Peyer's patch (tissue), 4 donors: ENCODE measurements around the gene TEAD1.

Source experiments
- CTCF ChIP-seq, 6 experiments: fragments of 450-650 bp in 4 of 6; fragments of 200-600 bp in 2 of 6; sonication (generic) in 1 of 6; IDR thresholded peaks; one replicate each; pipeline ENCODE4 v1.5.1; 2017 to 2019; ENCODE audit warnings: antibody characterized with exemption in 6 of 6, mild to moderate bottlenecking in 3 of 6, moderate library complexity in 1 of 6
- POLR2A ChIP-seq, 2 donors: fragments of 450-650 bp; IDR thresholded peaks; one replicate each; pipeline ENCODE4 v1.5.1; 2017; ENCODE audit warnings: antibody characterized with exemption in 2 of 2, mild to moderate bottlenecking in 2 of 2, moderate library complexity in 2 of 2

GRCh38 chr11:12832480-12833224 lies 158.4 kb downstream of the TEAD1 start:
- TF ChIP-seq CTCF (IDR thresholded peaks at IDR 0.05) (no peak), POLR2A (IDR thresholded peaks at IDR 0.05) (no peak)
